MM.1S (cell line): ENCODE data around the gene PACS2.

ENCODE experiments used
- EZH2 ChIP-seq: fragments of 300-600 bp; sonication (generic); optimal IDR thresholded peaks from 2 replicates; pipeline ENCODE3; 2017; ENCODE audit warnings: low read depth, mild to moderate bottlenecking, antibody characterized with exemption, low read length, mixed read lengths
- EZH2phosphoT487 ChIP-seq: fragments of 300-600 bp; sonication (generic); IDR thresholded peaks from 2 replicates; pipeline ENCODE4 v1.6.1; 2018; ENCODE audit warnings: antibody characterized with exemption, low read length
- TF ChIP-seq, protein P1 (sequence below): fragments of 300-600 bp; sonication (generic); IDR thresholded peaks from 2 replicates; pipeline ENCODE4 v1.5.1; 2016; ENCODE audit warnings: antibody characterized with exemption, low read length, mixed read lengths

DNA sequence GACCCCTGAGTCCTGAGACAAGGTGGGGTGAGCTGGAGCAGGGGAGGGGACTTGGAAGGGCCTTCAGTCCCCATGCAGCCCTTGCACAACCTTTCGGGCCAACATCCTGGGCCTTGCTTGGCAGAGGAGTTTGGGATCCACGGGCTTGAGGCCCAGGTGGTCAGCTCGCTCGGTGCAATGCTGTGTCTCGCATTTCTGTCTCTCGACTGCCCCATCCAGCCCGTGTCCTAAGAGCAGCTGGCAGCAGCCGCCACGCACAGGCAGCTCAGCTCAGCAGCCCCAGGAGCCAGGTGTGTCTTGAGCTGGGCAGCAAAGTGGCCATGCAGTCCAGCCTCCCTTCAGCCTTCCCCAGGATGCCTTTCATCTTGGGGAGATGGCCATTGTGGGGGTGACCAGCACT, 10.8 kb downstream of the PACS2 start:
- TF ChIP-seq, protein P1, sequence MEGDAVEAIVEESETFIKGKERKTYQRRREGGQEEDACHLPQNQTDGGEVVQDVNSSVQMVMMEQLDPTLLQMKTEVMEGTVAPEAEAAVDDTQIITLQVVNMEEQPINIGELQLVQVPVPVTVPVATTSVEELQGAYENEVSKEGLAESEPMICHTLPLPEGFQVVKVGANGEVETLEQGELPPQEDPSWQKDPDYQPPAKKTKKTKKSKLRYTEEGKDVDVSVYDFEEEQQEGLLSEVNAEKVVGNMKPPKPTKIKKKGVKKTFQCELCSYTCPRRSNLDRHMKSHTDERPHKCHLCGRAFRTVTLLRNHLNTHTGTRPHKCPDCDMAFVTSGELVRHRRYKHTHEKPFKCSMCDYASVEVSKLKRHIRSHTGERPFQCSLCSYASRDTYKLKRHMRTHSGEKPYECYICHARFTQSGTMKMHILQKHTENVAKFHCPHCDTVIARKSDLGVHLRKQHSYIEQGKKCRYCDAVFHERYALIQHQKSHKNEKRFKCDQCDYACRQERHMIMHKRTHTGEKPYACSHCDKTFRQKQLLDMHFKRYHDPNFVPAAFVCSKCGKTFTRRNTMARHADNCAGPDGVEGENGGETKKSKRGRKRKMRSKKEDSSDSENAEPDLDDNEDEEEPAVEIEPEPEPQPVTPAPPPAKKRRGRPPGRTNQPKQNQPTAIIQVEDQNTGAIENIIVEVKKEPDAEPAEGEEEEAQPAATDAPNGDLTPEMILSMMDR = no peak
- no peak for TF ChIP-seq EZH2
- TF ChIP-seq EZH2phosphoT487 = no peak
